ENCODE results near the gene SETX.

Gene SETX

GRCh38 chr9:132239518-132239917, 115.3 kb downstream of the SETX start:
- 0 out of 2 replicates have a peak, but pooled peaks have one; percentile 15 for TF ChIP-seq SPI1 (IDR thresholded peaks at IDR 0.05; ENCODE audit: borderline replicate concordance, low read depth)
- no peak for TF ChIP-seq CTCF (IDR thresholded peaks at IDR 0.05; ENCODE audit: insufficient read depth, low read length)
- no peaks in the 10 kb centered on the region for H3K27me3 ChIP-seq (ENCODE audit: insufficient read depth, poor library complexity, severe bottlenecking)
- no peak overlapping the region for H3K4me3 ChIP-seq (replicated peaks; ENCODE audit: insufficient read depth, low read length)
- H3K27ac ChIP-seq (replicated peaks): peak overlapping the region; percentile 75
- DNase-seq (ENCODE audit: low read depth in 1 of 2, low spot score in 1 of 2): peak in 1 of 2 experiments; percentile 86

GRCh38 chr9:132238992-132239391, 115.8 kb downstream of the SETX start:
- peak in 1 of 2 experiments; percentile 75 for DNase-seq (ENCODE audit: low read depth in 1 of 2, low spot score in 1 of 2)
- Histone ChIP-seq H3K27ac (replicated peaks) (peak overlapping the region; percentile 75), H3K4me3 (replicated peaks; ENCODE audit: insufficient read depth, low read length) (no peak overlapping the region), H3K27me3 (ENCODE audit: insufficient read depth, poor library complexity, severe bottlenecking) (no peaks in the 10 kb centered on the region)
- TF ChIP-seq CTCF (IDR thresholded peaks at IDR 0.05; ENCODE audit: insufficient read depth, low read length) (no peak), SPI1 (IDR thresholded peaks at IDR 0.05; ENCODE audit: borderline replicate concordance, low read depth) (no peak), POLR2AphosphoS5 (IDR thresholded peaks at IDR 0.05; ENCODE audit: low read depth) (no peak), REST (IDR thresholded peaks at IDR 0.05; ENCODE audit: insufficient replicate concordance, low read depth) (no peak), GABPA (IDR thresholded peaks at IDR 0.05; ENCODE audit: low read depth) (no peak)

- Histone ChIP-seq H3K27ac (replicated peaks) (peak overlapping the region; percentile 75), H3K27me3 (ENCODE audit: insufficient read depth, poor library complexity, severe bottlenecking) (no peaks in the 10 kb centered on the region), H3K4me3 (replicated peaks; ENCODE audit: insufficient read depth, low read length) (no peak overlapping the region; the same call in 1 of the 2 replicates)
- TF ChIP-seq GABPA (IDR thresholded peaks at IDR 0.05; ENCODE audit: low read depth): no peak
- TF ChIP-seq SPI1 (IDR thresholded peaks at IDR 0.05; ENCODE audit: borderline replicate concordance, low read depth): no peak
- TF ChIP-seq REST (IDR thresholded peaks at IDR 0.05; ENCODE audit: insufficient replicate concordance, low read depth): no peak
- TF ChIP-seq POLR2AphosphoS5 (IDR thresholded peaks at IDR 0.05; ENCODE audit: low read depth): no peak
- TF ChIP-seq CTCF (IDR thresholded peaks at IDR 0.05; ENCODE audit: insufficient read depth, low read length): no peak
- no peak for DNase-seq (ENCODE audit: low read depth in 1 of 2, low spot score in 1 of 2)
Observed at GRCh38 chr9:132238026-132238972, 116.5 kb downstream of the SETX start.
